WTC11 (cell line): ENCODE measurements around the gene EBI3. TPM values are rescaled to one million over a fixed set of nuclear protein-coding genes. Genes with fewer than 3 reads are reported as not detected.

Experiments used
- ATAC-seq: fragments of 200-7000 bp; cut with Tn5 transposase; 2 replicates; pipeline ENCODE4 v1.10.0; 2021; ENCODE audit warnings: mild to moderate bottlenecking, moderate library complexity
- CTCF ChIA-PET: fragments of 300-600 bp; sonication (Branson Sonifier 250); formaldehyde crosslinking; loops from one replicate; lab custom pipeline; 2021; ENCODE audit warnings: antibody characterized with exemption; lab: Charles Lee
- POLR2A ChIA-PET: fragments of 350-600 bp; sonication (Branson Sonifier 250); formaldehyde crosslinking; loops from one replicate; lab custom pipeline; 2021; ENCODE audit warnings: antibody characterized with exemption; lab: Charles Lee
- DNase-seq: peaks from one replicate; pipeline ENCODE4 v3.0.0; 2021; ENCODE audit warnings: low spot score
- H3K27ac Mint-ChIP-seq: 2 replicates; pipeline ENCODE4 v1.8.0; 2021; ENCODE audit warnings: mixed read lengths
- H3K27me3 Mint-ChIP-seq: 2 replicates; pipeline ENCODE4 v1.8.0; 2021; ENCODE audit warnings: low read depth, mild to moderate bottlenecking, moderate library complexity, mixed read lengths
- H3K36me3 Mint-ChIP-seq: 2 replicates; pipeline ENCODE4 v1.8.0; 2021; ENCODE audit warnings: mixed read lengths
- H3K4me1 Mint-ChIP-seq: 2 replicates; pipeline ENCODE4 v1.8.0; 2022; ENCODE audit warnings: mixed read lengths
- H3K4me3 Mint-ChIP-seq: 2 replicates; pipeline ENCODE4 v1.8.0; 2021; ENCODE audit warnings: mild to moderate bottlenecking, moderate library complexity, mixed read lengths
- H3K9me3 Mint-ChIP-seq: 2 replicates; pipeline ENCODE4 v1.8.0; 2021; ENCODE audit warnings: mixed read lengths
- CBFB ChIP-seq: sonication (generic); formaldehyde crosslinking; IDR thresholded peaks from 2 replicates; pipeline ENCODE4 v1.8.1; 2022; ENCODE audit warnings: mild to moderate bottlenecking, low read depth, missing genetic modification reagents
- CREM ChIP-seq: sonication (generic); formaldehyde crosslinking; IDR thresholded peaks from 2 replicates; pipeline ENCODE4 v1.8.1; 2022; ENCODE audit warnings: mild to moderate bottlenecking, missing genetic modification reagents, moderate library complexity
- ELF4 ChIP-seq: sonication (generic); formaldehyde crosslinking; IDR thresholded peaks from 2 replicates; pipeline ENCODE4 v1.8.1; 2022; ENCODE audit warnings: low read depth, mild to moderate bottlenecking, moderate library complexity, missing genetic modification reagents
- ETV6 ChIP-seq: sonication (generic); formaldehyde crosslinking; IDR thresholded peaks from 2 replicates; pipeline ENCODE4 v1.8.1; 2022; ENCODE audit warnings: mild to moderate bottlenecking, missing genetic modification reagents
- FOXJ3 ChIP-seq: sonication (generic); formaldehyde crosslinking; IDR thresholded peaks from 2 replicates; pipeline ENCODE4 v1.9.0; 2021; ENCODE audit warnings: missing genetic modification reagents, mild to moderate bottlenecking, borderline replicate concordance
- NFE2L1 ChIP-seq: sonication (generic); formaldehyde crosslinking; IDR thresholded peaks from 2 replicates; pipeline ENCODE4 v1.8.1; 2023; ENCODE audit warnings: missing genetic modification reagents
- NR1H2 ChIP-seq: sonication (generic); formaldehyde crosslinking; IDR thresholded peaks from 2 replicates; pipeline ENCODE4 v1.9.0; 2021; ENCODE audit warnings: mild to moderate bottlenecking, moderate library complexity, missing genetic modification reagents
- PRDM15 ChIP-seq: sonication (generic); formaldehyde crosslinking; IDR thresholded peaks from 2 replicates; pipeline ENCODE4 v1.8.0; 2022; ENCODE audit warnings: missing genetic modification reagents
- RELA ChIP-seq: sonication (generic); formaldehyde crosslinking; IDR thresholded peaks from 2 replicates; pipeline ENCODE4 v1.8.1; 2022; ENCODE audit warnings: missing genetic modification reagents, mild to moderate bottlenecking, borderline replicate concordance
- SMAD3 ChIP-seq: sonication (generic); formaldehyde crosslinking; IDR thresholded peaks from 2 replicates; pipeline ENCODE4 v1.8.0; 2022; ENCODE audit warnings: missing genetic modification reagents, mild to moderate bottlenecking, borderline replicate concordance
- SP1 ChIP-seq: sonication (generic); formaldehyde crosslinking; conservative IDR thresholded peaks from 2 replicates; pipeline ENCODE4 v1.8.1; 2022; ENCODE audit warnings: missing genetic modification reagents
- ZNF263 ChIP-seq: sonication (generic); formaldehyde crosslinking; IDR thresholded peaks from 2 replicates; pipeline ENCODE4 v1.8.1; 2022; ENCODE audit warnings: low read depth, mild to moderate bottlenecking, moderate library complexity, missing genetic modification reagents
- ZNF396 ChIP-seq: fragments of 250-450 bp; sonication (Bioruptor Pico); IDR thresholded peaks from 2 replicates; pipeline ENCODE4 v1.8.0; 2021; ENCODE audit warnings: mild to moderate bottlenecking, moderate library complexity, borderline replicate concordance
- total RNA-seq: library from RNA; stranded (reverse); gene quantifications from 3 replicates; pipeline ENCODE4 v1.2.3, GENCODE V29; 2021
- TF ChIP-seq, protein P1 (sequence below): sonication (generic); formaldehyde crosslinking; IDR thresholded peaks from 2 replicates; pipeline ENCODE4 v1.8.0; 2022; ENCODE audit warnings: mild to moderate bottlenecking, missing genetic modification reagents
- TF ChIP-seq, protein P2 (sequence below): sonication (generic); formaldehyde crosslinking; IDR thresholded peaks from 2 replicates; pipeline ENCODE4 v1.8.1; 2022; ENCODE audit warnings: mild to moderate bottlenecking, missing genetic modification reagents, moderate library complexity, borderline replicate concordance
- TF ChIP-seq, protein P3 (sequence below): fragments of 250-450 bp; sonication (Bioruptor Pico); IDR thresholded peaks from 2 replicates; pipeline ENCODE4 v1.9.0; 2021; ENCODE audit warnings: moderate library complexity, mild to moderate bottlenecking, inconsistent platforms, borderline replicate concordance
- TF ChIP-seq, protein P4 (sequence below): sonication (generic); formaldehyde crosslinking; IDR thresholded peaks from 2 replicates; pipeline ENCODE4 v1.8.1; 2023; ENCODE audit warnings: mild to moderate bottlenecking, missing genetic modification reagents, moderate library complexity

EBI3 gene
- total RNA-seq, 1 experiment from 2014 or later, result 0.81 TPM

DNA sequence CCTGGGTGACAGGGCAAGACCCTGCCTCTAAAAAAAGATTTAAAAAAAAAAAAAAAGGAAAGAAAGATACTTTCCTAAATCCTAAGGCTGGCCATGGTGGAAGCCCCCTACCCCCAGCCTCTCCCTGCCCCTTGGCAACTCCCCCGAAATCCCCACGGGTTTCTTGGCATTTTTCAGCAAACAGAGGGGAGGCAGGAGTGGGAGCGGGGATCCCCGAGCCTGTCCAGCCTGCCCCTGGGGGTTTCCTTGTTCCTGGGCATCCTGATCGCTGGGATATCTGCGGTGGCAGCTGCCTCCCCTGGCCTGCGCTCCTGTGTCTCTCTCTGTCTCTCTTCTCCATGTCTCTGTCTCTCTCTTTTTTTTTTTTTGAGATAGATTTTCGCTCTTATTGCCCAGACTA is 3.4 kb upstream of the EBI3 start:
- no peak overlapping the region for H3K4me3 Mint-ChIP-seq
- TF ChIP-seq ZNF396 (no peak), PRDM15 (CRISPR knock-in tag) (no peak), CBFB (CRISPR knock-in tag) (no peak), CREM (CRISPR knock-in tag) (no peak), SP1 (CRISPR knock-in tag) (no peak), ETV6 (CRISPR knock-in tag) (no peak), RELA (CRISPR knock-in tag) (no peak), NFE2L1 (CRISPR knock-in tag) (no peak), NR1H2 (no peak), ELF4 (CRISPR knock-in tag) (no peak), FOXJ3 (no peak), SMAD3 (CRISPR knock-in tag) (no peak), ZNF263 (CRISPR knock-in tag) (no peak)
- TF ChIP-seq, protein P1, sequence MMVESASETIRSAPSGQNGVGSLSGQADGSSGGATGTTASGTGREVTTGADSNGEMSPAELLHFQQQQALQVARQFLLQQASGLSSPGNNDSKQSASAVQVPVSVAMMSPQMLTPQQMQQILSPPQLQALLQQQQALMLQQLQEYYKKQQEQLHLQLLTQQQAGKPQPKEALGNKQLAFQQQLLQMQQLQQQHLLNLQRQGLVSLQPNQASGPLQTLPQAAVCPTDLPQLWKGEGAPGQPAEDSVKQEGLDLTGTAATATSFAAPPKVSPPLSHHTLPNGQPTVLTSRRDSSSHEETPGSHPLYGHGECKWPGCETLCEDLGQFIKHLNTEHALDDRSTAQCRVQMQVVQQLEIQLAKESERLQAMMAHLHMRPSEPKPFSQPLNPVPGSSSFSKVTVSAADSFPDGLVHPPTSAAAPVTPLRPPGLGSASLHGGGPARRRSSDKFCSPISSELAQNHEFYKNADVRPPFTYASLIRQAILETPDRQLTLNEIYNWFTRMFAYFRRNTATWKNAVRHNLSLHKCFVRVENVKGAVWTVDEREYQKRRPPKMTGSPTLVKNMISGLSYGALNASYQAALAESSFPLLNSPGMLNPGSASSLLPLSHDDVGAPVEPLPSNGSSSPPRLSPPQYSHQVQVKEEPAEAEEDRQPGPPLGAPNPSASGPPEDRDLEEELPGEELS, result no peak
- TF ChIP-seq, protein P2, sequence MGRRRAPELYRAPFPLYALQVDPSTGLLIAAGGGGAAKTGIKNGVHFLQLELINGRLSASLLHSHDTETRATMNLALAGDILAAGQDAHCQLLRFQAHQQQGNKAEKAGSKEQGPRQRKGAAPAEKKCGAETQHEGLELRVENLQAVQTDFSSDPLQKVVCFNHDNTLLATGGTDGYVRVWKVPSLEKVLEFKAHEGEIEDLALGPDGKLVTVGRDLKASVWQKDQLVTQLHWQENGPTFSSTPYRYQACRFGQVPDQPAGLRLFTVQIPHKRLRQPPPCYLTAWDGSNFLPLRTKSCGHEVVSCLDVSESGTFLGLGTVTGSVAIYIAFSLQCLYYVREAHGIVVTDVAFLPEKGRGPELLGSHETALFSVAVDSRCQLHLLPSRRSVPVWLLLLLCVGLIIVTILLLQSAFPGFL (CRISPR knock-in tag), result no peak
- TF ChIP-seq, protein P3, sequence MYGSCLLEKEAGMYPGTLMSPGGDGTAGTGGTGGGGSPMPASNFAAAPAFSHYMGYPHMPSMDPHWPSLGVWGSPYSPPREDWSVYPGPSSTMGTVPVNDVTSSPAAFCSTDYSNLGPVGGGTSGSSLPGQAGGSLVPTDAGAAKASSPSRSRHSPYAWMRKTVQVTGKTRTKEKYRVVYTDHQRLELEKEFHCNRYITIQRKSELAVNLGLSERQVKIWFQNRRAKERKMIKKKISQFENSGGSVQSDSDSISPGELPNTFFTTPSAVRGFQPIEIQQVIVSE (CRISPR knock-in tag), result no peak
- TF ChIP-seq, protein P4, sequence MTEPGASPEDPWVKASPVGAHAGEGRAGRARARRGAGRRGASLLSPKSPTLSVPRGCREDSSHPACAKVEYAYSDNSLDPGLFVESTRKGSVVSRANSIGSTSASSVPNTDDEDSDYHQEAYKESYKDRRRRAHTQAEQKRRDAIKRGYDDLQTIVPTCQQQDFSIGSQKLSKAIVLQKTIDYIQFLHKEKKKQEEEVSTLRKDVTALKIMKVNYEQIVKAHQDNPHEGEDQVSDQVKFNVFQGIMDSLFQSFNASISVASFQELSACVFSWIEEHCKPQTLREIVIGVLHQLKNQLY (CRISPR knock-in tag), result no peak
- DNase-seq, result no peak
- H3K36me3 Mint-ChIP-seq, result 0 out of 2 replicates have a peak, but pooled peaks cover 2% of the 10 kb centered on the region
- ATAC-seq, result no peak
- H3K4me1 Mint-ChIP-seq, result no peaks in the 10 kb centered on the region
- no peaks in the 10 kb centered on the region; the same call in 1 of the 2 replicates for H3K27me3 Mint-ChIP-seq
- no peak overlapping the region for H3K27ac Mint-ChIP-seq
- no peaks in the 10 kb centered on the region for H3K9me3 Mint-ChIP-seq
- POLR2A ChIA-PET, result no interaction called here
- CTCF ChIA-PET, result no interaction called here

- POLR2A ChIA-PET, result no interaction called here
- H3K27me3 Mint-ChIP-seq, result no peaks in the 10 kb centered on the region; the same call in 1 of the 2 replicates
Observed at GRCh38 chr19:4227771-4228170, 1.6 kb upstream of the EBI3 start.

More at GRCh38 chr19:4227771-4228170, 1.6 kb upstream of the EBI3 start:
- TF ChIP-seq, protein P1, result no peak
- no peak for TF ChIP-seq NFE2L1 (CRISPR knock-in tag)
- no peak for TF ChIP-seq PRDM15 (CRISPR knock-in tag)
- Mint-ChIP-seq H3K27ac (no peak overlapping the region), H3K9me3 (no peaks in the 10 kb centered on the region), H3K4me3 (no peak overlapping the region), H3K36me3 (no peaks in the 10 kb centered on the region), H3K4me1 (no peaks in the 10 kb centered on the region)
- CTCF ChIA-PET, result no interaction called here
- ATAC-seq (no peak), DNase-seq (no peak)
